PC-3 (cell line): Measurements from ENCODE around the gene DNER. TPM values are rescaled to one million over a fixed set of nuclear protein-coding genes. Genes with fewer than 3 reads are reported as not detected.

ENCODE experiments used
- ATAC-seq: fragments of 200-7000 bp; cut with Tn5 transposase; 2 replicates; pipeline ENCODE4 v1.9.1; 2020; ENCODE audit warnings: mild to moderate bottlenecking, moderate library complexity
- BruUV-seq: library from RNA; stranded (reverse); fragments of 400-500 nt; replicated peaks from 2 replicates; lab custom pipeline; 2021; lab: Mats Ljungman, UMichigan
- CTCF ChIA-PET: fragments of 300-600 bp; sonication (Branson Sonifier 250); formaldehyde crosslinking; loops from one replicate; lab custom pipeline; 2022; ENCODE audit warnings: antibody characterized with exemption; lab: Charles Lee
- POLR2A ChIA-PET: fragments of 300-600 bp; sonication (Branson Sonifier 250); formaldehyde crosslinking; loops from one replicate; lab custom pipeline; 2022; ENCODE audit warnings: antibody characterized with exemption; ENCODE audit not compliant: unreplicated experiment; lab: Charles Lee
- DNase-seq: peaks from one replicate; pipeline ENCODE4 v3.0.0-alpha.2; 2015
- H2AFZ ChIP-seq: fragments of 300-600 bp; sonication (generic); 2 replicates; pipeline ENCODE4 v1.6.0; 2016; ENCODE audit warnings: antibody characterized with exemption, low read length
- H3F3A ChIP-seq: fragments of 300-600 bp; sonication (generic); one replicate; pipeline ENCODE4 v1.6.0; 2017; ENCODE audit warnings: antibody characterized with exemption, low read length, control low read depth, mild to moderate bottlenecking; ENCODE audit not compliant: unreplicated experiment
- H3K27ac ChIP-seq: fragments of 300-600 bp; sonication (generic); 2 replicates; pipeline ENCODE4 v1.5.1; 2016; ENCODE audit warnings: mild to moderate bottlenecking, low read length
- H3K27me3 ChIP-seq: fragments of 300-600 bp; sonication (generic); 2 replicates; pipeline ENCODE4 v1.6.1; 2016; ENCODE audit warnings: low read length, mixed read lengths
- H3K36me3 ChIP-seq: fragments of 300-600 bp; sonication (generic); 2 replicates; pipeline ENCODE4 v1.6.1; 2016; ENCODE audit warnings: low read depth, mixed run types, low read length, mixed read lengths
- H3K4me1 ChIP-seq: fragments of 300-600 bp; sonication (generic); 2 replicates; pipeline ENCODE4 v1.5.1; 2016; ENCODE audit warnings: low read length; ENCODE audit not compliant: insufficient read depth
- H3K4me2 ChIP-seq: fragments of 300-600 bp; sonication (generic); 2 replicates; pipeline ENCODE4 v1.6.0; 2016; ENCODE audit warnings: low read length
- H3K4me3 ChIP-seq: fragments of 300-600 bp; sonication (generic); 2 replicates; pipeline ENCODE4 v1.5.1; 2016; ENCODE audit warnings: mild to moderate bottlenecking, low read length, mixed read lengths
- H3K79me2 ChIP-seq: fragments of 300-600 bp; sonication (generic); 2 replicates; pipeline ENCODE4 v1.6.1; 2017; ENCODE audit warnings: low read length, mixed read lengths
- H3K9ac ChIP-seq: fragments of 300-600 bp; sonication (generic); 2 replicates; pipeline ENCODE4 v1.6.0; 2016; ENCODE audit warnings: mild to moderate bottlenecking, low read length
- H3K9me2 ChIP-seq: fragments of 300-600 bp; sonication (generic); replicated peaks from 2 replicates; pipeline ENCODE4 v1.6.1; 2016; ENCODE audit warnings: mixed run types, low read length, mixed read lengths
- H3K9me3 ChIP-seq: fragments of 300-600 bp; sonication (generic); 2 replicates; pipeline ENCODE4 v1.6.1; 2016; ENCODE audit warnings: low read length, mixed read lengths
- H4K20me1 ChIP-seq: fragments of 300-600 bp; sonication (generic); 2 replicates; pipeline ENCODE4 v1.6.1; 2016; ENCODE audit warnings: low read length, mixed read lengths
- CTCF ChIP-seq: fragments of 300-600 bp; sonication (generic); conservative IDR thresholded peaks from 2 replicates; pipeline ENCODE4 v1.5.1; 2017; ENCODE audit warnings: antibody characterized with exemption, low read depth, mild to moderate bottlenecking, low read length
- EZH2 ChIP-seq: fragments of 300-600 bp; sonication (generic); IDR thresholded peaks from one replicate; pipeline ENCODE4 v1.6.1; 2017; ENCODE audit warnings: antibody characterized with exemption, mild to moderate bottlenecking, low read length; ENCODE audit not compliant: unreplicated experiment
- EZH2phosphoT487 ChIP-seq: fragments of 300-600 bp; sonication (generic); IDR thresholded peaks from 2 replicates; pipeline ENCODE4 v1.6.1; 2018; ENCODE audit warnings: mild to moderate bottlenecking, antibody characterized with exemption, low read length, borderline replicate concordance
- intact Hi-C: fragments of 100-400 bp; cut with micrococcal nuclease; formaldehyde crosslinking; loops from 2 replicates; pipeline ENCODE4 v1.9.0; 2023
- total RNA-seq: library from RNA; depleted of rRNA; stranded (reverse); fragments of >200 nt; gene quantifications from 2 replicates; pipeline ENCODE4 v1.2.3, GENCODE V29; 2014

Gene DNER
- total RNA-seq, 1 experiment from 2014 or later, result 1.1 TPM

GRCh38 chr2:229564300-229564907 lies 150.0 kb downstream of the DNER start:
- CTCF ChIA-PET, result no interaction called here
- Histone ChIP-seq H3K79me2 (no peaks in the 10 kb centered on the region), H2AFZ (no peak overlapping the region), H4K20me1 (no peaks in the 10 kb centered on the region), H3K27me3 (peaks cover 18% of the 10 kb centered on the region; the same call in 1 of the 2 replicates), H3K36me3 (no peaks in the 10 kb centered on the region), H3K9me3 (no peaks in the 10 kb centered on the region), H3F3A (no peaks in the 10 kb centered on the region), H3K4me3 (no peak overlapping the region), H3K27ac (no peak overlapping the region), H3K4me2 (no peak overlapping the region), H3K4me1 (no peaks in the 10 kb centered on the region), H3K9me2 (no peaks in the 10 kb centered on the region), H3K9ac (no peak overlapping the region)
- intact Hi-C loops, result no loop called here
- BruUV-seq, result no TSS peak
- no peak for TF ChIP-seq EZH2phosphoT487
- no peak for TF ChIP-seq CTCF
- TF ChIP-seq EZH2, result no peak
- POLR2A ChIA-PET, result no interaction called here
- DNase-seq, result no peak
- no peak for ATAC-seq

- Histone ChIP-seq H3F3A (no peaks in the 10 kb centered on the region), H3K9ac (no peak overlapping the region), H3K4me3 (no peak overlapping the region), H3K9me3 (no peaks in the 10 kb centered on the region), H3K9me2 (no peaks in the 10 kb centered on the region), H3K79me2 (no peaks in the 10 kb centered on the region), H4K20me1 (no peaks in the 10 kb centered on the region), H3K27ac (no peak overlapping the region), H3K27me3 (peaks cover 18% of the 10 kb centered on the region; the same call in 1 of the 2 replicates), H2AFZ (no peak overlapping the region), H3K4me2 (no peak overlapping the region), H3K4me1 (no peaks in the 10 kb centered on the region), H3K36me3 (no peaks in the 10 kb centered on the region)
- no TSS peak for BruUV-seq
- ChIA-PET POLR2A (no interaction called here), CTCF (no interaction called here)
- TF ChIP-seq EZH2phosphoT487, result no peak
- TF ChIP-seq EZH2, result no peak
- TF ChIP-seq CTCF, result no peak
- DNase-seq, result no peak
- intact Hi-C loops, result no loop called here
- ATAC-seq, result no peak
Observed at GRCh38 chr2:229563388-229563787, 151.0 kb downstream of the DNER start.

- no peaks in the 10 kb centered on the region for H3F3A ChIP-seq
- DNase-seq (peak; percentile 13), ATAC-seq (no peak)
- no TSS peak for BruUV-seq
- no peak overlapping the region for H3K27ac ChIP-seq
- no peak overlapping the region for H2AFZ ChIP-seq
- H3K9me3 ChIP-seq, result no peaks in the 10 kb centered on the region
- H3K9ac ChIP-seq, result no peak overlapping the region
- no peaks in the 10 kb centered on the region for H3K36me3 ChIP-seq
- intact Hi-C loops, result no loop called here
- H3K4me3 ChIP-seq, result no peak overlapping the region
- H4K20me1 ChIP-seq, result no peaks in the 10 kb centered on the region
- CTCF ChIA-PET, result no interaction called here
- POLR2A ChIA-PET, result no interaction called here
- no peak overlapping the region for H3K4me2 ChIP-seq
- peaks cover 18% of the 10 kb centered on the region; the same call in 1 of the 2 replicates for H3K27me3 ChIP-seq
- H3K9me2 ChIP-seq, result no peaks in the 10 kb centered on the region
- TF ChIP-seq CTCF (peak; percentile 38; the same call in 1 of the 2 replicates), EZH2 (no peak), EZH2phosphoT487 (no peak)
- H3K4me1 ChIP-seq, result no peaks in the 10 kb centered on the region
- no peaks in the 10 kb centered on the region for H3K79me2 ChIP-seq
Observed at GRCh38 chr2:229562472-229563127, 151.8 kb downstream of the DNER start.
